ENCODE data around the gene LY6G6F.

- no peak for TF ChIP-seq ELF4 (IDR thresholded peaks at IDR 0.05)
- no peak for TF ChIP-seq PKNOX1 (IDR thresholded peaks at IDR 0.05)
- TF ChIP-seq FOXK2 (IDR thresholded peaks at IDR 0.05), result no peak
- TF ChIP-seq SP1 (IDR thresholded peaks at IDR 0.05), result no peak
- TF ChIP-seq FOXM1 (IDR thresholded peaks at IDR 0.05; ENCODE audit: borderline replicate concordance), result no peak
- TF ChIP-seq ARNT (IDR thresholded peaks at IDR 0.05), result no peak
- TF ChIP-seq BHLHE40 (IDR thresholded peaks at IDR 0.05; ENCODE audit: borderline replicate concordance), result no peak
- no peak for TF ChIP-seq HDGF (IDR thresholded peaks at IDR 0.05; ENCODE audit: borderline replicate concordance)
- TF ChIP-seq SUZ12 (IDR thresholded peaks at IDR 0.05), result no peak
- TF ChIP-seq TARDBP (IDR thresholded peaks at IDR 0.05), result no peak
Observed at GRCh38 chr6:31707701-31708100, 1.0 kb downstream of the LY6G6F start.

All from HEK293T (cell line).